Kidney (tissue), 14 donors: ENCODE data around the gene IDH3A. TPM values are rescaled to one million over a fixed set of nuclear protein-coding genes. Genes with fewer than 3 reads are reported as not detected.

Experiments used
- DNase-seq, 5 donors: peaks; one replicate each; pipeline ENCODE4 v3.0.0-alpha.2; 2013 to 2020
- FAIRE-seq: peaks from 2 replicates; lab custom pipeline; 2012; peaks lifted over from hg19 to GRCh38; lab: Jason Lieb, UNC
- H3K27ac ChIP-seq, 2 donors: one replicate each; pipeline ENCODE4 v1.7.0; 2013; ENCODE audit warnings: low read depth in 2 of 2, low read length in 2 of 2, inconsistent platforms in 1 of 2
- H3K27me3 ChIP-seq: one replicate; pipeline ENCODE4 v1.7.1; 2013; ENCODE audit warnings: low read length, inconsistent platforms; ENCODE audit not compliant: control insufficient read depth, insufficient read depth
- H3K36me3 ChIP-seq, 3 donors: one replicate each; pipeline versions ENCODE4 v1.7.0 to v1.7.1; 2013; ENCODE audit warnings: low read length in 3 of 3, control low read depth in 1 of 3, inconsistent platforms in 1 of 3; ENCODE audit not compliant: insufficient read depth in 3 of 3, control insufficient read depth in 2 of 3
- H3K4me1 ChIP-seq, 3 donors: one replicate each; pipeline versions ENCODE4 v1.7.0 to v1.7.1; 2013; ENCODE audit warnings: low read length in 3 of 3, inconsistent platforms in 1 of 3, low read depth in 1 of 3; ENCODE audit not compliant: control insufficient read depth in 2 of 3, insufficient read depth in 2 of 3
- H3K4me3 ChIP-seq, 3 donors: one replicate each; pipeline versions ENCODE4 v1.7.0 to v1.8.1; 2013; ENCODE audit warnings: low read length in 3 of 3, control low read depth in 1 of 3, inconsistent platforms in 1 of 3
- H3K9ac ChIP-seq, 3 donors: one replicate each; pipeline versions ENCODE4 v1.7.0 to v1.7.1; 2013; ENCODE audit warnings: low read length in 3 of 3, control low read depth in 1 of 3, inconsistent platforms in 1 of 3
- H3K9me3 ChIP-seq, 3 donors: one replicate each; pipeline versions ENCODE4 v1.7.0 to v1.7.1; 2013; ENCODE audit warnings: low read length in 3 of 3, control low read depth in 1 of 3, inconsistent platforms in 1 of 3; ENCODE audit not compliant: control insufficient read depth in 2 of 3, insufficient read depth in 1 of 3
- CTCF ChIP-seq: IDR thresholded peaks from 3 replicates; pipeline ENCODE4 v1.5.1; 2012; ENCODE audit warnings: mild to moderate bottlenecking, moderate library complexity, borderline replicate concordance; ENCODE audit not compliant: insufficient read depth; ENCODE audit errors: extremely low read depth
- intact Hi-C: fragments of 100-400 bp; cut with DNase I; formaldehyde crosslinking; loops from one replicate; pipeline ENCODE4 v1.11.1; 2022
- polyA plus RNA-seq: library from polyadenylated mRNA; stranded (reverse); fragments of 350-450 nt; fragmentation: Illumina TruSeq; extraction: RNeasy Lipid Tissue Mini Kit (QIAGEN cat#74804); gene quantifications from one replicate; pipeline ENCODE4 v1.2.3, GENCODE V29; 2014; ENCODE audit warnings: low read depth, low replicate concordance; ENCODE audit not compliant: insufficient read depth
- total RNA-seq: library from RNA; stranded (reverse); fragmentation: NEBNext Ultra II Directional; extraction: Animal tissue kit (Norgen Biotek cat#: 25700); gene quantifications from one replicate; pipeline ENCODE4 v1.2.1, GENCODE V29; 2021
- donor health status: control.
- donor health status: control.
- donor health status: control.
- donor health status: control.
- donor health status: control.
- donor health status: DM: yes; HTN: yes; CAD: no.
- donor health status: Normal renal cell carcinoma (clear cell type).

IDH3A gene
- total and polyA plus RNA-seq, 2 donors from 2014 or later: 67.5 to 97.2 TPM

DNA sequence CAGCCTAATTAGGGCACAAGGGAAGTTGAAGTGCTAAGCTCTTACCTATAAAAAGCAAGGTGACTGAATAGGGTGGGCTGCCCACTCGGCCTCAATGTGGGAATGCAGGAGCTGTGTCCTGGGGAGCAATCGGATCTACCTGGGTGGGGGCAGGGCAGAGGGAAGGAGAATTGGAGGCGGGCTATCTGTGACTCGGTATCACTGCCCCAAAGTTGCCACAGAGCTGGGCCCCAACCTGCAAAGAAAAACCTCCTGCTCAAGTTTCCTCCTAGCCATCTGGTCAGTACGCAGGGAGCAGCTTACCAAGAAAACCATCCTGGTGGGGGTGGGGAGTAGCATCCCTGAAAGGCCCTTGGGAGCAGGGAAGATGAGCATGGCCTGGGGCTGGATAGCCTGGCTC lies 28.6 kb upstream of the IDH3A start:
- intact Hi-C loops: loop anchor here (10.0 kb wide), 1 partner anchor 114 kb away; the partner anchor contains the start of gene ACSBG1
- Histone ChIP-seq H3K27ac (no peak overlapping the region), H3K27me3 (no peaks in the 10 kb centered on the region), H3K36me3 (no peaks in the 10 kb centered on the region), H3K9ac (no peak overlapping the region), H3K9me3 (no peaks in the 10 kb centered on the region), H3K4me1 (no peaks in the 10 kb centered on the region), H3K4me3 (no peak overlapping the region)
- DNase-seq (peak in 1 of 5 donors; percentile 17), FAIRE-seq (no peak)
- no peak for TF ChIP-seq CTCF

DNA sequence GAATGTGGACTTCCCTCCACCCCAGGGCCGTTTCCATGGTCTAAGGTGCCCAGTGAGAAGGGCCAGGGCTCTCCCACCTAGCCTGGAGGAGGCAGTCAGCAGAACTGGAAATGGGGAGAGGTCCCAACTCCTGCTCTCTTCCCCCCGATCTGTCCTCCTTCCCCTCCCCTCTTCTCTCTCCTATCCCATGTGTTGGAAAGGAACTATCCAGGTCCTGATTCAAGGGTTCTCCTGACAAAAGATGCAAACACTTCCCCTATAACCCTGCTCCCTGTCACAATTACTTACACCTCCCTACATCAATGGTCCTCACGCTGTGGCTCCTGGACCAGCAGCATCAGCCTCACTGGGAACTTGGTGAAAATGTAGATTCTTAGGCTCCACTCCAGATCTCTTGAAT lies 23.9 kb upstream of the IDH3A start:
- Histone ChIP-seq H3K27me3 (no peaks in the 10 kb centered on the region), H3K9ac (no peak overlapping the region), H3K4me1 (no peaks in the 10 kb centered on the region), H3K36me3 (no peaks in the 10 kb centered on the region), H3K27ac (no peak overlapping the region), H3K4me3 (no peak overlapping the region), H3K9me3 (no peaks in the 10 kb centered on the region)
- no peak for DNase-seq
- FAIRE-seq: no peak
- intact Hi-C loops: loop anchor here (10.0 kb wide), 1 partner anchor 110 kb away; the partner anchor contains the start of gene ACSBG1
- TF ChIP-seq CTCF: no peak

DNA sequence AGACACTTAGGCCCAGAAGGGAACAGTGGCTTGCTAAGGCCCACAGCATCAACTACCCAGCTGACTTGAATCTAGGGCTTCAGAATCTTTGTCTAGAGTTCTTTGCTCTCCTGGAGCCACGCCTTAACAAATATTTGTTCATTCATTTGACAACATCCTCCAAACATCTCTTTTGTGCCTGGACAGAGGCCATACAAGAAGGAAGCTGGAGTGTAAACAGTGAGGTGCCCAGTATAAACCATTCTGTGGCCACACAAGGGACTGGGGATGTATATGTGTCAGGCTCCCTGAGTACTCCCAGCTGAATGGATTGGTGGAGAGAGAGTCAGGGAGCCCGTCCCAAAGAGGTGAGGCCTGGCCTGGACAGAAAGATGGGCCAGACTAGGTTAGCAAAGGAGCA lies 21.3 kb upstream of the IDH3A start:
- no peak overlapping the region for H3K4me3 ChIP-seq
- DNase-seq (no peak), FAIRE-seq (no peak)
- H3K4me1 ChIP-seq: peaks cover 0 to 5% (median 0%) of the 10 kb centered on the region in 3 donors
- H3K27me3 ChIP-seq: no peaks in the 10 kb centered on the region
- H3K36me3 ChIP-seq: no peaks in the 10 kb centered on the region
- TF ChIP-seq CTCF: no peak
- no peak overlapping the region for H3K27ac ChIP-seq
- no peak overlapping the region for H3K9ac ChIP-seq
- intact Hi-C loops: loop anchor here (10.0 kb wide), 1 partner anchor 107 kb away; the partner anchor contains the start of gene ACSBG1
- no peaks in the 10 kb centered on the region for H3K9me3 ChIP-seq
